ENCODE measurements around the gene POLR2H.

POLR2H gene

DNA sequence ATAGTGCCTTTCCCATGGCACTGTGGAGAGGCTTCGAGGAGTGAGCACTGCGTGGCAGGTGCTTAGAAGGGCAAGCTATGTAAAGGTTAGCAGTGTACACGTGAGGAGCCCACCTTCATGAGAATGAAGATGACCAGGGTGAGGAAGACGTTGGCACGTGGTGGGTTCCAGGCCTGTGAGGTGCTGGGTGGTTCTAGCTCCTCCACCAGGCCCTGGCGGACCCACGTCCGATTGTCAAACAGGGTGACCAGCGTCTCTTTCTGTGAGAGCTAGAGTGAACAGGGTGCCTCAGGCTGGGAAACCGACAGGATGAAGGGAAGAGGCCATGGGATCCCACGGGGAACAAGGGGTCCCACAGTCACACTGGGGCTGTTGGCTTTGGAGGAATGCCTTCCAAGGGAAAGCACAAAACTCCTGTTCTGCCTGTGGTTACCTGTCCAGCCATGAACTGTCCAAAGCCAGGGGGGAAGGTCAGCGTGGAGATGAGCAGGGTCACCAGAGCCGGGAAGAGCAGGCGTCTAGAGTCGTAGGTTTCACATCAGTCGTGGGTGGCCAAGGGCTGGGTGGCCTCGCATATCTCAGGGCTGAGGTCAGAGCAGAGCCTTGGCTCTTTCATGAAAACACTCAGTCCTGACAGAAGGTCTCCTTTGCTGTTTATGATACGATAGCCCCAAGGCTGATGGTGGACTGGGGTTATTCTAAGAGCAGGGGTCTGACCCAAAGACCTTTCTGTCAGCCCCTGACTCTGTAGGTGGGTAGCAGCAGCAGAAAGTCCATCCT, 6.1 kb upstream of the POLR2H start:
- no peak for TF ChIP-seq CTCF (conservative IDR thresholded peaks at IDR 0.05; ENCODE audit: control insufficient read depth, insufficient read depth, low read depth, low read length)
- DNase-seq (ENCODE audit: low read depth), result no peak
- no peak overlapping the region for H3K4me3 ChIP-seq (ENCODE audit: control insufficient read depth, low read depth, low read length)

- no peak for TF ChIP-seq CTCF (conservative IDR thresholded peaks at IDR 0.05; ENCODE audit: control insufficient read depth, insufficient read depth, low read depth, low read length)
- no peak overlapping the region for H3K4me3 ChIP-seq (ENCODE audit: control insufficient read depth, low read depth, low read length)
- DNase-seq (ENCODE audit: low read depth), result no peak
Observed at GRCh38 chr3:184357248-184358123, 4.0 kb upstream of the POLR2H start.

DNA sequence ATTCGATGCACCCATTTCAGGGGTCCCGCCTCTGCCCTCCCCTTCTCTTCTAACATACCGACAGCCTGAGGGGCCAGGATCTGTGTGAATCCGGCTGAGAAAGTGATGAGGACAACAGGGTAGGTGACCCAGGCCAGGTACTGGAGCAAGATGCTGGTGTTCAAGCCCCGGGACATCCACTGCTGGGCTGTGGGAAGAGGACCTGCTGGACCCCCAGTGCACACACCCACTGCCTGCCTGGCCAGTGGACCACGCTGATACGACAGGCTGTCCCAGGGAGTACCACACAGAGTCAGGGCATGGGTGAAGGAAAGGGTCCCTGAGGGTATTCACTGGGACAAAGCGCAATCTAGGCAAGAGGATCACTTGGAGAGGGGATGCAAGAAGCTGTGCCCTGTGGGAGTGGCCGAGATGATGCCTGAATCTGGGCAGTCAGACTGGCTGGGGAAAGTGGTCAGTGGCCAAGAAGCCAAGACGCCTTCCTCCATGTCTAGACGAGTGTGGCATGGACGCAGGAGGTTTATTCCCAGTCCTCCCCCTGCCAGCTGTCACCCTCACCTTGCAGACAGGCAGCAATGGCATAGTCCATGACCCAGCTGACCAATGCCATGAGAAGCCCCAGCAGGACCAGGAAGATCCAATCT, 3.3 kb upstream of the POLR2H start:
- no peak for TF ChIP-seq CTCF (conservative IDR thresholded peaks at IDR 0.05; ENCODE audit: control insufficient read depth, insufficient read depth, low read depth, low read length)
- DNase-seq (ENCODE audit: low read depth), result no peak
- no peak overlapping the region for H3K4me3 ChIP-seq (ENCODE audit: control insufficient read depth, low read depth, low read length)

GRCh38 chr3:184358921-184359350, 2.6 kb upstream of the POLR2H start:
- no peak overlapping the region for H3K4me3 ChIP-seq (ENCODE audit: control insufficient read depth, low read depth, low read length)
- TF ChIP-seq CTCF (conservative IDR thresholded peaks at IDR 0.05; ENCODE audit: control insufficient read depth, insufficient read depth, low read depth, low read length), result no peak
- no peak for DNase-seq (ENCODE audit: low read depth)

DNA sequence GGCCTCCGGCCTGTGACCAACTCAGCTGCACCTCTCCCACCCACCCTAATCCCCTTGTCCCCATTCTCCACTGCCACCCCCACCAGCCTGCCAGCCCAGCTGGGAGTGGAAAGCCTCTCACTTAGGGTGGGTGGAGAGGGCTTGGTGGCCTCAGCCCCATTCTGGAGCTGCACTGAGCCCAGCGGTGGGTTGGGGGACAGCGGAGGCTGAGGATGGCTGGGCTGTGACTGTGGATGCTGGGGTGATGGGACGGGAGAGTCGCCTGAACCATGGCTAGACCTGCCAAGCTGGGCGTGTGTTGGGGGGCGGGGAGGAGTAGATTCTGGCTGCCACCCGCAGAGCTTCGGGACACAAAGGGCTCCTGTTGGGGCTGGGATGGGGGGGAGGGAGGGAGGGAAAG, 1.9 kb upstream of the POLR2H start:
- TF ChIP-seq CTCF (conservative IDR thresholded peaks at IDR 0.05; ENCODE audit: control insufficient read depth, insufficient read depth, low read depth, low read length), result no peak
- no peak overlapping the region for H3K4me3 ChIP-seq (ENCODE audit: control insufficient read depth, low read depth, low read length)
- no peak for DNase-seq (ENCODE audit: low read depth)

DNA sequence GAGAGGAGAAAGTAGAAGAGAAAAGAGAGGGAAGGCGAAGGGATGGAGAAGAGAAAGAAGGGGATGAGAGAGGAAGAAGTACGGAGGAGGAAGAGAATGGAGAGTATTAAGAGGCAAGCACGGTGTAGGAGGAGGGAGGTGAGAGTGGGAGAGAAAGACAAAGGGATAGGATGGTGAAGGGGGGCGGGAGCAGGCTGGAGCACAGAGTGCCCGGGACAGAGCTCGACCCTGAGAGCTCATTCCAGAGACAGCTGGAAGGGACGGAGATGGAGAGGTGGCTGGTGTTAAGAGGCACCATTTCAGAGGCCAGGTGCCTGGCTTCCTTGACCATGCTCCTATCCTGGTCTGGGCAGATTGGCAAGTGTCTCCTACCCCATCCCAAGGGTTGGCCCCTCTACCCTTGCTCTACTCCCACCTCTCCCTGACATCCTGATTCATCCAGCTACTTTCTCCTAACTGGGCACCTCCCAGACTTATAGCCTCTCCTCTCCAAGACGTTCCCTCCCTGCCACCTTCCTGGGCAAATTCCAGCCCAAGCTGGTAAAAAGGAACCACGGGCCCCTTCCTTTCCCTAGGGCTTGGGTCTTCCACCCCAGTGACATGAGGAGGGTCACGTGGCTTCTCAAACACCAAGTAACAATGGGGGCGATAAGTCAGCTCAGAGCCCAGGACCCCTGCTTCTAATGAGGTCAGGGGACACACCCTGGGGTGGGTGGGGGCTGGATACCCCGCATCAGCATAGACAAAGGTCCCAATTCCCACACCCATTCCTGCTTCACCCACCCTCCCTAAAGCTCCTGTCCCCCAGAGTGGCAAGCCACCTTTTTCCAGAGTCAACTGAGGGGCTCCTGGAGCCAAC, 1.2 kb upstream of the POLR2H start:
- no peak for DNase-seq (ENCODE audit: low read depth)
- peak overlapping the region; percentile 66 for H3K4me3 ChIP-seq (ENCODE audit: control insufficient read depth, low read depth, low read length)
- no peak for TF ChIP-seq CTCF (conservative IDR thresholded peaks at IDR 0.05; ENCODE audit: control insufficient read depth, insufficient read depth, low read depth, low read length)
